Spleen (tissue), 7 donors: ENCODE results near the gene DIDO1.

Source experiments
- CTCF ChIP-seq, 11 experiments: fragments of 200-600 bp in 7 of 11; fragments of 450-650 bp in 4 of 11; sonication (generic) in 4 of 11; IDR thresholded peaks in 8 of 11; conservative IDR thresholded peaks in 3 of 11; 1 replicate in 7 of 11; 2 replicates in 4 of 11; pipeline versions ENCODE4 v1.4.0 to v1.8.0; 2016 to 2021; ENCODE audit warnings: antibody characterized with exemption in 11 of 11, inconsistent platforms in 4 of 11, mild to moderate bottlenecking in 1 of 11
- POLR2AphosphoS5 ChIP-seq, 3 donors: sonication (generic); formaldehyde crosslinking; IDR thresholded peaks; one replicate each; pipeline ENCODE4 v1.5.1; 2017; ENCODE audit warnings: antibody characterized with exemption in 3 of 3
- donor health status: DM: no; HTN: no; CAD: no; lungs with moderate emphysema.
- donor health status: DM: no; HTN: no; CAD: no.
- donor health status: DM: no; HTN: no; CAD: no.

- TF ChIP-seq CTCF (IDR thresholded peaks at IDR 0.05 in 8 of 11, conservative IDR thresholded peaks at IDR 0.05 in 3 of 11) = no peak
- no peak for TF ChIP-seq POLR2AphosphoS5 (IDR thresholded peaks at IDR 0.05)
These were observed 88.5 kb downstream of the DIDO1 start for GRCh38 chr20:62837790-62838127.
